GM12878 (cell line): ENCODE results near the gene DNMT3A.

Experiments
- CREB1 ChIP-seq: IDR thresholded peaks from 2 replicates; pipeline ENCODE4 v1.6.1; 2012; ENCODE audit warnings: low read depth, mild to moderate bottlenecking, inconsistent platforms
- EGR1 ChIP-seq, 2 experiments: IDR thresholded peaks; 1 replicate in 1 of 2; 2 replicates in 1 of 2; pipeline ENCODE4 v1.6.1; 2011 to 2012; ENCODE audit warnings: low read depth in 2 of 2, low read length in 2 of 2, borderline replicate concordance in 1 of 2, mild to moderate bottlenecking in 1 of 2, moderate library complexity in 1 of 2
- EZH2 ChIP-seq: IDR thresholded peaks from 2 replicates; pipeline ENCODE4 v1.6.1; 2012; ENCODE audit warnings: low read depth, mild to moderate bottlenecking, control low read depth, inconsistent platforms, low read length, borderline replicate concordance; ENCODE audit not compliant: control insufficient read depth
- GABPA ChIP-seq: IDR thresholded peaks from 2 replicates; pipeline ENCODE4 v1.6.1; 2014; ENCODE audit warnings: antibody characterized with exemption, low read depth, mild to moderate bottlenecking, inconsistent platforms
- SREBF1 ChIP-seq: IDR thresholded peaks from 2 replicates; pipeline ENCODE4 v1.6.1; 2012; ENCODE audit warnings: mild to moderate bottlenecking, low read length
- ZNF622 ChIP-seq: fragments of 450-650 bp; IDR thresholded peaks from 2 replicates; pipeline ENCODE4 v1.6.1; 2017; ENCODE audit warnings: mild to moderate bottlenecking, inconsistent platforms
- TF ChIP-seq, protein P1 (sequence below), 3 experiments: IDR thresholded peaks in 2 of 3; conservative IDR thresholded peaks in 1 of 3; 2 replicates each; pipeline ENCODE4 v1.5.1; 2011; ENCODE audit warnings: low read depth in 3 of 3, low read length in 3 of 3, mild to moderate bottlenecking in 3 of 3, control low read depth in 2 of 3, moderate library complexity in 2 of 3, inconsistent platforms in 1 of 3, mixed read lengths in 1 of 3; ENCODE audit not compliant: control insufficient read depth in 2 of 3, insufficient read depth in 1 of 3; ENCODE audit errors: extremely low read depth in 1 of 3
- TF ChIP-seq, protein P2 (sequence below): IDR thresholded peaks from 2 replicates; pipeline ENCODE4 v1.6.1; 2012; ENCODE audit warnings: low read length, inconsistent platforms

DNA sequence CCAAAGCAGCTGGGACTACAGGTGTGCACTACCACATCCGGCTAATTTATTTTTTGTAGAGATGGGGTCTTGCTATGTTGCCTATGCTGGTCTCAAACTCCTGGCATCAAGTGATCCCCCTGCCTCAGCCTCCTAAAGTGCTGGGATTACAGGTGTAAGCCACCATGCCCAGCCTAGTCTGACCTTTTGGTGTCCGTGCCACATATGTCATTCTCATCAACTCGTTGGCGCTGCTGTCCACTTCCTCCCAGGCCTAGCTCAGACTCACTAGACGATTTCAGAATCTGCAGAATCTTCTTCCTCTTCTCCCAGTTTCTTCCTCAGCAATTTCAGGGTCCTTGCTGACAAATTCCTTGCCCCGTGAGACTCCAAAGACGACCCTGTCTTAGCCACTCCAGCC is 39.8 kb upstream of the DNMT3A start:
- TF ChIP-seq ZNF622 (no peak), EGR1 (IDR thresholded peaks at IDR 0.05; ENCODE audit: borderline replicate concordance in 1 of 2, low read depth in 2 of 2, low read length in 2 of 2) (no peak), SREBF1 (no peak), CREB1 (no peak), GABPA (no peak), EZH2 (no peak)
- TF ChIP-seq, protein P1, sequence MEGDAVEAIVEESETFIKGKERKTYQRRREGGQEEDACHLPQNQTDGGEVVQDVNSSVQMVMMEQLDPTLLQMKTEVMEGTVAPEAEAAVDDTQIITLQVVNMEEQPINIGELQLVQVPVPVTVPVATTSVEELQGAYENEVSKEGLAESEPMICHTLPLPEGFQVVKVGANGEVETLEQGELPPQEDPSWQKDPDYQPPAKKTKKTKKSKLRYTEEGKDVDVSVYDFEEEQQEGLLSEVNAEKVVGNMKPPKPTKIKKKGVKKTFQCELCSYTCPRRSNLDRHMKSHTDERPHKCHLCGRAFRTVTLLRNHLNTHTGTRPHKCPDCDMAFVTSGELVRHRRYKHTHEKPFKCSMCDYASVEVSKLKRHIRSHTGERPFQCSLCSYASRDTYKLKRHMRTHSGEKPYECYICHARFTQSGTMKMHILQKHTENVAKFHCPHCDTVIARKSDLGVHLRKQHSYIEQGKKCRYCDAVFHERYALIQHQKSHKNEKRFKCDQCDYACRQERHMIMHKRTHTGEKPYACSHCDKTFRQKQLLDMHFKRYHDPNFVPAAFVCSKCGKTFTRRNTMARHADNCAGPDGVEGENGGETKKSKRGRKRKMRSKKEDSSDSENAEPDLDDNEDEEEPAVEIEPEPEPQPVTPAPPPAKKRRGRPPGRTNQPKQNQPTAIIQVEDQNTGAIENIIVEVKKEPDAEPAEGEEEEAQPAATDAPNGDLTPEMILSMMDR (IDR thresholded peaks at IDR 0.05 in 2 of 3, conservative IDR thresholded peaks at IDR 0.05 in 1 of 3; ENCODE audit: control insufficient read depth in 2 of 3, extremely low read depth in 1 of 3, insufficient read depth in 1 of 3, low read depth in 3 of 3, low read length in 3 of 3) = no peak
- TF ChIP-seq, protein P2, sequence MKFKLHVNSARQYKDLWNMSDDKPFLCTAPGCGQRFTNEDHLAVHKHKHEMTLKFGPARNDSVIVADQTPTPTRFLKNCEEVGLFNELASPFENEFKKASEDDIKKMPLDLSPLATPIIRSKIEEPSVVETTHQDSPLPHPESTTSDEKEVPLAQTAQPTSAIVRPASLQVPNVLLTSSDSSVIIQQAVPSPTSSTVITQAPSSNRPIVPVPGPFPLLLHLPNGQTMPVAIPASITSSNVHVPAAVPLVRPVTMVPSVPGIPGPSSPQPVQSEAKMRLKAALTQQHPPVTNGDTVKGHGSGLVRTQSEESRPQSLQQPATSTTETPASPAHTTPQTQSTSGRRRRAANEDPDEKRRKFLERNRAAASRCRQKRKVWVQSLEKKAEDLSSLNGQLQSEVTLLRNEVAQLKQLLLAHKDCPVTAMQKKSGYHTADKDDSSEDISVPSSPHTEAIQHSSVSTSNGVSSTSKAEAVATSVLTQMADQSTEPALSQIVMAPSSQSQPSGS = no peak
